ENCODE data around the gene RPS15.

- TF ChIP-seq CTCF (IDR thresholded peaks at IDR 0.05) (no peak), POLR2A (IDR thresholded peaks at IDR 0.05) (no peak)
Measured at GRCh38 chr19:1410789-1411188, 27.4 kb upstream of the RPS15 start.

Measured in body of pancreas (tissue), 4 donors.